HepG2 (cell line): ENCODE data around the gene IER2. TPM values are rescaled to one million over a fixed set of nuclear protein-coding genes. Genes with fewer than 3 reads are reported as not detected.
A peak's percentile ranks its signal among the peaks of the same experiment; 100 is the strongest.

Experiments
- FLYWCH1 ChIP-seq: sonication (generic); formaldehyde crosslinking; IDR thresholded peaks from 2 replicates; pipeline ENCODE4 v1.8.1; 2023; ENCODE audit warnings: mild to moderate bottlenecking, missing genetic modification reagents
- KAT7 ChIP-seq: IDR thresholded peaks from 2 replicates; pipeline ENCODE4 v1.6.1; 2018; ENCODE audit warnings: borderline replicate concordance, missing compliant biosample characterization
- KAT8 ChIP-seq: IDR thresholded peaks from 2 replicates; pipeline ENCODE4 v1.6.1; 2016; ENCODE audit warnings: missing genetic modification reagents, missing compliant biosample characterization
- KDM5B ChIP-seq: sonication (generic); formaldehyde crosslinking; IDR thresholded peaks from 2 replicates; pipeline ENCODE4 v1.4.0; 2020; ENCODE audit warnings: missing genetic modification reagents, mild to moderate bottlenecking, borderline replicate concordance
- NFE2L1 ChIP-seq: sonication (generic); formaldehyde crosslinking; IDR thresholded peaks from 2 replicates; pipeline ENCODE4 v1.4.0; 2020; ENCODE audit warnings: missing genetic modification reagents, mild to moderate bottlenecking, borderline replicate concordance
- RAD51 ChIP-seq: fragments of 450-650 bp; IDR thresholded peaks from 2 replicates; pipeline ENCODE4 v1.6.1; 2016; ENCODE audit warnings: borderline replicate concordance
- SMAD9 ChIP-seq: sonication (generic); formaldehyde crosslinking; IDR thresholded peaks from 2 replicates; pipeline ENCODE4 v1.5.1; 2020; ENCODE audit warnings: mild to moderate bottlenecking, missing genetic modification reagents
- ZMYM4 ChIP-seq: sonication (generic); formaldehyde crosslinking; IDR thresholded peaks from 2 replicates; pipeline ENCODE4 v1.8.1; 2023; ENCODE audit warnings: mild to moderate bottlenecking, missing genetic modification reagents
- ZNF160 ChIP-seq: sonication (generic); formaldehyde crosslinking; IDR thresholded peaks from 2 replicates; pipeline ENCODE4 v1.8.0; 2022; ENCODE audit warnings: mild to moderate bottlenecking, inconsistent platforms, missing genetic modification reagents
- ZNF431 ChIP-seq: sonication (generic); formaldehyde crosslinking; IDR thresholded peaks from 2 replicates; pipeline ENCODE4 v1.9.0; 2022; ENCODE audit warnings: missing genetic modification reagents, low read depth, mild to moderate bottlenecking, borderline replicate concordance
- ZNF484 ChIP-seq: sonication (generic); formaldehyde crosslinking; IDR thresholded peaks from 2 replicates; pipeline ENCODE4 v1.5.1; 2020; ENCODE audit warnings: mild to moderate bottlenecking, low read depth, missing genetic modification reagents, borderline replicate concordance
- ZNF562 ChIP-seq: sonication (generic); formaldehyde crosslinking; IDR thresholded peaks from 2 replicates; pipeline ENCODE4 v1.8.0; 2022; ENCODE audit warnings: missing genetic modification reagents, borderline replicate concordance
- ZNF570 ChIP-seq: sonication (generic); formaldehyde crosslinking; IDR thresholded peaks from 2 replicates; pipeline ENCODE4 v1.4.0; 2020; ENCODE audit warnings: mild to moderate bottlenecking, missing genetic modification reagents, borderline replicate concordance
- ZNF841 ChIP-seq: sonication (generic); formaldehyde crosslinking; IDR thresholded peaks from 2 replicates; pipeline ENCODE4 v1.8.1; 2023; ENCODE audit warnings: missing genetic modification reagents, borderline replicate concordance
- ZSCAN9 ChIP-seq: IDR thresholded peaks from 2 replicates; pipeline ENCODE4 v1.6.1; 2016; ENCODE audit warnings: borderline replicate concordance
- polyA plus RNA-seq, 8 experiments: library from polyadenylated mRNA; depleted of rRNA in 3 of 8; stranded (reverse) in 7 of 8; unstranded in 1 of 8; fragments of >200 nt; fragmentation: Illumina TruSeq in 4 of 8; extraction: Trizol in 4 of 8; gene quantifications; 2 replicates each; pipeline versions ENCODE4 v1.2.1 to v1.2.3, GENCODE V29; 2011 to 2016; ENCODE audit warnings: low read depth in 4 of 8, missing spikeins in 1 of 8, mixed read lengths in 1 of 8; ENCODE audit not compliant: insufficient read depth in 1 of 8
- total RNA-seq, 5 experiments: library from RNA; depleted of rRNA; stranded (reverse); fragments of >200 nt; fragmentation: Illumina TruSeq; extraction: Trizol; gene quantifications; 2 replicates each; pipeline ENCODE4 v1.2.3, GENCODE V29; 2016; ENCODE audit warnings: low read depth in 1 of 5
- TF ChIP-seq, protein P1 (sequence below): sonication (generic); formaldehyde crosslinking; IDR thresholded peaks from 2 replicates; pipeline ENCODE4 v1.4.0; 2020; ENCODE audit warnings: missing genetic modification reagents, borderline replicate concordance
- TF ChIP-seq, protein P2 (sequence below): sonication (generic); formaldehyde crosslinking; conservative IDR thresholded peaks from 2 replicates; pipeline ENCODE4 v1.4.0; 2020; ENCODE audit warnings: missing genetic modification reagents
- TF ChIP-seq, protein P3 (sequence below): sonication (generic); formaldehyde crosslinking; IDR thresholded peaks from 2 replicates; pipeline ENCODE4 v1.4.0; 2020; ENCODE audit warnings: missing genetic modification reagents
- TF ChIP-seq, protein P4 (sequence below): sonication (generic); formaldehyde crosslinking; conservative IDR thresholded peaks from 2 replicates; pipeline ENCODE4 v1.4.0; 2020; ENCODE audit warnings: missing genetic modification reagents
- TF ChIP-seq, protein P5 (sequence below): sonication (generic); formaldehyde crosslinking; IDR thresholded peaks from 2 replicates; pipeline ENCODE4 v1.4.0; 2020; ENCODE audit warnings: mild to moderate bottlenecking, missing genetic modification reagents

Gene IER2
- total and polyA plus RNA-seq, 2 of the 13 experiments (the other 11 are each of a cell fraction or from before 2014, with no cell fraction given): 10.1 to 14.3 TPM

DNA sequence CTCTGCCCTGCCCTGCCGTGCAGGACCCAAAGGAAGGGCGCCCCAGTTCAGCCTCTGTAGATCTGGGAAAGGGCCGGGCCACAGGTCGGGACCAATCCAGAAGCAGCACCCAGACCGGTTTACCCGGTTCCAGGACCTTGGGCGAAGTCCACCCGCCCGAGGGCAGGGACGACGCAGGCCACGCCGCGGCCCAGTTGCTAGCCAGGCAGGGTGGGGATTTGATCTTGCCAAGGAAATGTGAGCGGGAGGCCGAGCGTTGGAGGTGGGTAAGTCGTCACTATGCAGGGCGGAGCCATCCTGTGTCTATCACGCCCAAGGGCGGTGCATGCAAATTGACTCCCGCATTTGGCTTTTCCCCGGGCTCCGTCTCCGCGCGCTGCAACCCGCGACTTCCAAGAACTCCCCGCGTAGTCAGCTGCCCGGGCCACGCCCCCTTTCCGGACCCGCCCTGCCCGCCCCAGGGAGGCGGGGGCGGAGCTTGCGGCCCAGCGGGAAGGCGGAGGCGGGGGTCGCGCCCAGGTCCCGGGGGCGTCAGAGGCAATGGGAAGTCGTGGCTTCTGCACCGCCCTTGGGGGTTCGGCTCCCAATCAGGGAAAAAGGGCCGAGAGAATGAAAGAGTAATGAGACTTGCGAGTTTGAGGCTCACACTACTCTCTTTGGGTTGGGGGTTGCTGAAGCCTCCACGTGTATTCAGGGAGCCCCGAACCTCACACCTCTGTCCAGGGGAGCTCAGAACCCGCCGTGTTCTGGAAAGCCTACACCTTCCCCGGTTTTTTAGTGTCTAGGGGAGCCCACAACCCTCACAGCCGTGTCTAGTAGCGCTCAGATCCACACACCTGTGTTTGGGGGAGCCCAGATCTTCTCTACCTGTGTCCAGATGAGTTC, 12.8 kb downstream of the IER2 start (continued):
- TF ChIP-seq, protein P1, sequence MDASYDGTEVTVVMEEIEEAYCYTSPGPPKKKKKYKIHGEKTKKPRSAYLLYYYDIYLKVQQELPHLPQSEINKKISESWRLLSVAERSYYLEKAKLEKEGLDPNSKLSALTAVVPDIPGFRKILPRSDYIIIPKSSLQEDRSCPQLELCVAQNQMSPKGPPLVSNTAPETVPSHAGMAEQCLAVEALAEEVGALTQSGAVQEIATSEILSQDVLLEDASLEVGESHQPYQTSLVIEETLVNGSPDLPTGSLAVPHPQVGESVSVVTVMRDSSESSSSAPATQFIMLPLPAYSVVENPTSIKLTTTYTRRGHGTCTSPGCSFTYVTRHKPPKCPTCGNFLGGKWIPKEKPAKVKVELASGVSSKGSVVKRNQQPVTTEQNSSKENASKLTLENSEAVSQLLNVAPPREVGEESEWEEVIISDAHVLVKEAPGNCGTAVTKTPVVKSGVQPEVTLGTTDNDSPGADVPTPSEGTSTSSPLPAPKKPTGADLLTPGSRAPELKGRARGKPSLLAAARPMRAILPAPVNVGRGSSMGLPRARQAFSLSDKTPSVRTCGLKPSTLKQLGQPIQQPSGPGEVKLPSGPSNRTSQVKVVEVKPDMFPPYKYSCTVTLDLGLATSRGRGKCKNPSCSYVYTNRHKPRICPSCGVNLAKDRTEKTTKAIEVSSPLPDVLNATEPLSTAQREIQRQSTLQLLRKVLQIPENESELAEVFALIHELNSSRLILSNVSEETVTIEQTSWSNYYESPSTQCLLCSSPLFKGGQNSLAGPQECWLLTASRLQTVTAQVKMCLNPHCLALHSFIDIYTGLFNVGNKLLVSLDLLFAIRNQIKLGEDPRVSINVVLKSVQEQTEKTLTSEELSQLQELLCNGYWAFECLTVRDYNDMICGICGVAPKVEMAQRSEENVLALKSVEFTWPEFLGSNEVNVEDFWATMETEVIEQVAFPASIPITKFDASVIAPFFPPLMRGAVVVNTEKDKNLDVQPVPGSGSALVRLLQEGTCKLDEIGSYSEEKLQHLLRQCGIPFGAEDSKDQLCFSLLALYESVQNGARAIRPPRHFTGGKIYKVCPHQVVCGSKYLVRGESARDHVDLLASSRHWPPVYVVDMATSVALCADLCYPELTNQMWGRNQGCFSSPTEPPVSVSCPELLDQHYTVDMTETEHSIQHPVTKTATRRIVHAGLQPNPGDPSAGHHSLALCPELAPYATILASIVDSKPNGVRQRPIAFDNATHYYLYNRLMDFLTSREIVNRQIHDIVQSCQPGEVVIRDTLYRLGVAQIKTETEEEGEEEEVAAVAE (CRISPR knock-in tag): peak; percentile 68; the same call in 1 of the 2 replicates
- TF ChIP-seq, protein P2, sequence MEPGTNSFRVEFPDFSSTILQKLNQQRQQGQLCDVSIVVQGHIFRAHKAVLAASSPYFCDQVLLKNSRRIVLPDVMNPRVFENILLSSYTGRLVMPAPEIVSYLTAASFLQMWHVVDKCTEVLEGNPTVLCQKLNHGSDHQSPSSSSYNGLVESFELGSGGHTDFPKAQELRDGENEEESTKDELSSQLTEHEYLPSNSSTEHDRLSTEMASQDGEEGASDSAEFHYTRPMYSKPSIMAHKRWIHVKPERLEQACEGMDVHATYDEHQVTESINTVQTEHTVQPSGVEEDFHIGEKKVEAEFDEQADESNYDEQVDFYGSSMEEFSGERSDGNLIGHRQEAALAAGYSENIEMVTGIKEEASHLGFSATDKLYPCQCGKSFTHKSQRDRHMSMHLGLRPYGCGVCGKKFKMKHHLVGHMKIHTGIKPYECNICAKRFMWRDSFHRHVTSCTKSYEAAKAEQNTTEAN (CRISPR knock-in tag): no peak
- TF ChIP-seq FLYWCH1 (CRISPR knock-in tag): no peak
- TF ChIP-seq SMAD9 (CRISPR knock-in tag): no peak
- TF ChIP-seq ZNF160: no peak; the same call in 1 of the 2 replicates
- TF ChIP-seq, protein P3, sequence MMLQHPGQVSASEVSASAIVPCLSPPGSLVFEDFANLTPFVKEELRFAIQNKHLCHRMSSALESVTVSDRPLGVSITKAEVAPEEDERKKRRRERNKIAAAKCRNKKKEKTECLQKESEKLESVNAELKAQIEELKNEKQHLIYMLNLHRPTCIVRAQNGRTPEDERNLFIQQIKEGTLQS (CRISPR knock-in tag): no peak
- no peak; the same call in 1 of the 2 replicates for TF ChIP-seq KAT7 (CRISPR knock-in tag)
- no peak for TF ChIP-seq NFE2L1 (CRISPR knock-in tag)
- no peak for TF ChIP-seq ZNF570 (CRISPR knock-in tag)
- no peak for TF ChIP-seq ZNF484 (CRISPR knock-in tag)
- TF ChIP-seq KAT8 (CRISPR knock-in tag): no peak; the same call in 1 of the 2 replicates
- TF ChIP-seq, protein P4, sequence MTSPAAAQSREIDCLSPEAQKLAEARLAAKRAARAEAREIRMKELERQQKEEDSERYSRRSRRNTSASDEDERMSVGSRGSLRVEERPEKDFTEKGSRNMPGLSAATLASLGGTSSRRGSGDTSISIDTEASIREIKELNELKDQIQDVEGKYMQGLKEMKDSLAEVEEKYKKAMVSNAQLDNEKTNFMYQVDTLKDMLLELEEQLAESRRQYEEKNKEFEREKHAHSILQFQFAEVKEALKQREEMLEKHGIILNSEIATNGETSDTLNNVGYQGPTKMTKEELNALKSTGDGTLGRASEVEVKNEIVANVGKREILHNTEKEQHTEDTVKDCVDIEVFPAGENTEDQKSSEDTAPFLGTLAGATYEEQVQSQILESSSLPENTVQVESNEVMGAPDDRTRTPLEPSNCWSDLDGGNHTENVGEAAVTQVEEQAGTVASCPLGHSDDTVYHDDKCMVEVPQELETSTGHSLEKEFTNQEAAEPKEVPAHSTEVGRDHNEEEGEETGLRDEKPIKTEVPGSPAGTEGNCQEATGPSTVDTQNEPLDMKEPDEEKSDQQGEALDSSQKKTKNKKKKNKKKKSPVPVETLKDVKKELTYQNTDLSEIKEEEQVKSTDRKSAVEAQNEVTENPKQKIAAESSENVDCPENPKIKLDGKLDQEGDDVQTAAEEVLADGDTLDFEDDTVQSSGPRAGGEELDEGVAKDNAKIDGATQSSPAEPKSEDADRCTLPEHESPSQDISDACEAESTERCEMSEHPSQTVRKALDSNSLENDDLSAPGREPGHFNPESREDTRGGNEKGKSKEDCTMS (CRISPR knock-in tag): no peak; the same call in 1 of the 2 replicates
- peak; percentile 79 for TF ChIP-seq ZMYM4 (CRISPR knock-in tag)
- TF ChIP-seq ZNF562: no peak
- no peak for TF ChIP-seq RAD51
- TF ChIP-seq, protein P5, sequence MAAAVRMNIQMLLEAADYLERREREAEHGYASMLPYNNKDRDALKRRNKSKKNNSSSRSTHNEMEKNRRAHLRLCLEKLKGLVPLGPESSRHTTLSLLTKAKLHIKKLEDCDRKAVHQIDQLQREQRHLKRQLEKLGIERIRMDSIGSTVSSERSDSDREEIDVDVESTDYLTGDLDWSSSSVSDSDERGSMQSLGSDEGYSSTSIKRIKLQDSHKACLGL: peak; percentile 85
- no peak for TF ChIP-seq ZNF841 (CRISPR knock-in tag)
- TF ChIP-seq ZNF431 (CRISPR knock-in tag): no peak
- TF ChIP-seq KDM5B (CRISPR knock-in tag): peak; percentile 74; the same call in 1 of the 2 replicates
- TF ChIP-seq ZSCAN9 (CRISPR knock-in tag): peak; percentile 52; the same call in 1 of the 2 replicates
